Measurements from ENCODE around the gene ZNF526. TPM values are rescaled to one million over a fixed set of nuclear protein-coding genes. Genes with fewer than 3 reads are reported as not detected.

Gene ZNF526
- total and polyA plus RNA-seq, 9 of the 15 experiments (the other 6 are each of a cell fraction or from before 2014, with no cell fraction given): 1.3 to 17.9 (median 6.2) TPM

DNA sequence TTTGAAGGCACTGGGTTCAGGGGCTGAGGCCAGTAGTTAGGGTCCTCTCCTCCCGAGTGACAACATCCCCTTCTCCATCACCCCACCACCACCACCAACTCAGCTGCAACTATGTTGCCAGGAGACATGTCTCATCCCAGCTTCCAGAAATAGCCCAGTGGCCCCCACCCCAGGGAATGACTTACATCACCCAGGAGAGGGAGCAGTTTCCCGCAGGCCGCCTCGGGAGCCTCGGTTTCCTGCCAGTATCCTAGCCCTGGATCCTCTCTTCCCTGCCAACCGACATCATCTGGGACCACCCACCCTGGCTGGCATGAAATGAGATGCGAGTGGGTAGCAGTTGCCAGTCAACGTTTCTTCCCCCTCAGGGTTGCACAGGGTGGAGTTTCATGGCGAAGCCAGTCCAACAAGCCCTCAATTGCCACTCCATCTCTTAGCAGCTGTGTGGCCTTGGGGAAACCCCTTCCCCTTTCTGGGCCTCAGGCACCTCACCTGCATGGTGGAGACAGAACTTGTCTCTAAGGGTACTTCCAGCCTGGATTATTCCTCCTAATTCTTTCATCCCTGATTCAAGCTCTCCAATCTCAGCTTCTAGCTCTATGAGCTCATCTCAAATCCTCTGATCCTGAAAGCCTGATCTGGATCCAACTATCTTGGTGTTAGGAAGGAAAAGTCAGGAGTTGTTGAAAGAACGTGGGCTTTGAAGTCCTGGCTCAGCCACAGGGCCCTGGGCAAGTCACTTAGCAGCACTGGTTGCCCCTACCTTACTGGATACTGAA lies 26.2 kb downstream of the ZNF526 start (continued):
- TF ChIP-seq, protein P1, sequence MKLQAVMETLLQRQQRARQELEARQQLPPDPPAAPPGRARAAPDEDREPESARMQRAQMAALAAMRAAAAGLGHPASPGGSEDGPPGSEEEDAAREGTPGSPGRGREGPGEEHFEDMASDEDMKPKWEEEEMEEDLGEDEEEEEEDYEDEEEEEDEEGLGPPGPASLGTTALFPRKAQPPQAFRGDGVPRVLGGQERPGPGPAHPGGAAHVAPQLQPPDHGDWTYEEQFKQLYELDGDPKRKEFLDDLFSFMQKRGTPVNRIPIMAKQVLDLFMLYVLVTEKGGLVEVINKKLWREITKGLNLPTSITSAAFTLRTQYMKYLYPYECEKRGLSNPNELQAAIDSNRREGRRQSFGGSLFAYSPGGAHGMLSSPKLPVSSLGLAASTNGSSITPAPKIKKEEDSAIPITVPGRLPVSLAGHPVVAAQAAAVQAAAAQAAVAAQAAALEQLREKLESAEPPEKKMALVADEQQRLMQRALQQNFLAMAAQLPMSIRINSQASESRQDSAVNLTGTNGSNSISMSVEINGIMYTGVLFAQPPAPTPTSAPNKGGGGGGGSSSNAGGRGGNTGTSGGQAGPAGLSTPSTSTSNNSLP (IDR thresholded peaks at IDR 0.05; ENCODE audit: borderline replicate concordance, low read depth, low read length): no peak
- TF ChIP-seq CSDE1 (IDR thresholded peaks at IDR 0.05) (no peak), KAT7 (CRISPR knock-in tag; IDR thresholded peaks at IDR 0.05; ENCODE audit: borderline replicate concordance) (no peak), CBFA2T2 (conservative IDR thresholded peaks at IDR 0.05) (no peak), SMARCA4 (IDR thresholded peaks at IDR 0.05) (no peak), DDX20 (tag; IDR thresholded peaks at IDR 0.05; ENCODE audit: low read depth) (no peak), NCOR1 (IDR thresholded peaks at IDR 0.05) (no peak), RCOR1 (IDR thresholded peaks at IDR 0.05; ENCODE audit: borderline replicate concordance in 1 of 2, low read depth in 2 of 2, low read length in 2 of 2) (peak in 1 of 2 experiments; percentile 60; a peak in 1 of 4 replicates), ZFP30 (CRISPR knock-in tag; IDR thresholded peaks at IDR 0.05; ENCODE audit: borderline replicate concordance) (no peak), MXI1 (IDR thresholded peaks at IDR 0.05; ENCODE audit: low read depth, low read length) (no peak), CBX2 (IDR thresholded peaks at IDR 0.05; ENCODE audit: insufficient read depth, low read length, poor library complexity, severe bottlenecking) (no peak), CEBPB (tag; IDR thresholded peaks at IDR 0.05) (no peak)
- TF ChIP-seq, protein P2, sequence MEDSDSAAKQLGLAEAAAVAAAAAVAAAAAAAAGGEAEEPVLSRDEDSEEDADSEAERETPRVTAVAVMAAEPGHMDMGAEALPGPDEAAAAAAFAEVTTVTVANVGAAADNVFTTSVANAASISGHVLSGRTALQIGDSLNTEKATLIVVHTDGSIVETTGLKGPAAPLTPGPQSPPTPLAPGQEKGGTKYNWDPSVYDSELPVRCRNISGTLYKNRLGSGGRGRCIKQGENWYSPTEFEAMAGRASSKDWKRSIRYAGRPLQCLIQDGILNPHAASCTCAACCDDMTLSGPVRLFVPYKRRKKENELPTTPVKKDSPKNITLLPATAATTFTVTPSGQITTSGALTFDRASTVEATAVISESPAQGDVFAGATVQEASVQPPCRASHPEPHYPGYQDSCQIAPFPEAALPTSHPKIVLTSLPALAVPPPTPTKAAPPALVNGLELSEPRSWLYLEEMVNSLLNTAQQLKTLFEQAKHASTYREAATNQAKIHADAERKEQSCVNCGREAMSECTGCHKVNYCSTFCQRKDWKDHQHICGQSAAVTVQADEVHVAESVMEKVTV (CRISPR knock-in tag; IDR thresholded peaks at IDR 0.05): peak; percentile 54; the same call in 1 of the 2 replicates
- TF ChIP-seq, protein P3, sequence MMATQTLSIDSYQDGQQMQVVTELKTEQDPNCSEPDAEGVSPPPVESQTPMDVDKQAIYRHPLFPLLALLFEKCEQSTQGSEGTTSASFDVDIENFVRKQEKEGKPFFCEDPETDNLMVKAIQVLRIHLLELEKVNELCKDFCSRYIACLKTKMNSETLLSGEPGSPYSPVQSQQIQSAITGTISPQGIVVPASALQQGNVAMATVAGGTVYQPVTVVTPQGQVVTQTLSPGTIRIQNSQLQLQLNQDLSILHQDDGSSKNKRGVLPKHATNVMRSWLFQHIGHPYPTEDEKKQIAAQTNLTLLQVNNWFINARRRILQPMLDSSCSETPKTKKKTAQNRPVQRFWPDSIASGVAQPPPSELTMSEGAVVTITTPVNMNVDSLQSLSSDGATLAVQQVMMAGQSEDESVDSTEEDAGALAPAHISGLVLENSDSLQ (IDR thresholded peaks at IDR 0.05): no peak
- TF ChIP-seq, protein P4, sequence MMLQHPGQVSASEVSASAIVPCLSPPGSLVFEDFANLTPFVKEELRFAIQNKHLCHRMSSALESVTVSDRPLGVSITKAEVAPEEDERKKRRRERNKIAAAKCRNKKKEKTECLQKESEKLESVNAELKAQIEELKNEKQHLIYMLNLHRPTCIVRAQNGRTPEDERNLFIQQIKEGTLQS (IDR thresholded peaks at IDR 0.05): peak; percentile 41
- TF ChIP-seq, protein P4 (CRISPR knock-in tag; conservative IDR thresholded peaks at IDR 0.05): no peak
- TF ChIP-seq, protein P5, sequence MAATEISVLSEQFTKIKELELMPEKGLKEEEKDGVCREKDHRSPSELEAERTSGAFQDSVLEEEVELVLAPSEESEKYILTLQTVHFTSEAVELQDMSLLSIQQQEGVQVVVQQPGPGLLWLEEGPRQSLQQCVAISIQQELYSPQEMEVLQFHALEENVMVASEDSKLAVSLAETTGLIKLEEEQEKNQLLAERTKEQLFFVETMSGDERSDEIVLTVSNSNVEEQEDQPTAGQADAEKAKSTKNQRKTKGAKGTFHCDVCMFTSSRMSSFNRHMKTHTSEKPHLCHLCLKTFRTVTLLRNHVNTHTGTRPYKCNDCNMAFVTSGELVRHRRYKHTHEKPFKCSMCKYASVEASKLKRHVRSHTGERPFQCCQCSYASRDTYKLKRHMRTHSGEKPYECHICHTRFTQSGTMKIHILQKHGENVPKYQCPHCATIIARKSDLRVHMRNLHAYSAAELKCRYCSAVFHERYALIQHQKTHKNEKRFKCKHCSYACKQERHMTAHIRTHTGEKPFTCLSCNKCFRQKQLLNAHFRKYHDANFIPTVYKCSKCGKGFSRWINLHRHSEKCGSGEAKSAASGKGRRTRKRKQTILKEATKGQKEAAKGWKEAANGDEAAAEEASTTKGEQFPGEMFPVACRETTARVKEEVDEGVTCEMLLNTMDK (IDR thresholded peaks at IDR 0.05; ENCODE audit: borderline replicate concordance, insufficient read depth, low read depth, low read length, poor library complexity, severe bottlenecking): peak; percentile 41
- TF ChIP-seq, protein P6, sequence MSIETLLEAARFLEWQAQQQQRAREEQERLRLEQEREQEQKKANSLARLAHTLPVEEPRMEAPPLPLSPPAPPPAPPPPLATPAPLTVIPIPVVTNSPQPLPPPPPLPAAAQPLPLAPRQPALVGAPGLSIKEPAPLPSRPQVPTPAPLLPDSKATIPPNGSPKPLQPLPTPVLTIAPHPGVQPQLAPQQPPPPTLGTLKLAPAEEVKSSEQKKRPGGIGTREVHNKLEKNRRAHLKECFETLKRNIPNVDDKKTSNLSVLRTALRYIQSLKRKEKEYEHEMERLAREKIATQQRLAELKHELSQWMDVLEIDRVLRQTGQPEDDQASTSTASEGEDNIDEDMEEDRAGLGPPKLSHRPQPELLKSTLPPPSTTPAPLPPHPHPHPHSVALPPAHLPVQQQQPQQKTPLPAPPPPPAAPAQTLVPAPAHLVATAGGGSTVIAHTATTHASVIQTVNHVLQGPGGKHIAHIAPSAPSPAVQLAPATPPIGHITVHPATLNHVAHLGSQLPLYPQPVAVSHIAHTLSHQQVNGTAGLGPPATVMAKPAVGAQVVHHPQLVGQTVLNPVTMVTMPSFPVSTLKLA (conservative IDR thresholded peaks at IDR 0.05): no peak; a peak in 1 of 4 replicates

Data from K562 (cell line).